Endothelial cell of umbilical vein (primary cell): ENCODE data around the gene CLCNKA.
A peak's percentile ranks its signal among the peaks of the same experiment; 100 is the strongest.

Experiments
- EZH2 ChIP-seq: IDR thresholded peaks from 2 replicates; pipeline ENCODE4 v1.6.1; 2012; ENCODE audit warnings: borderline replicate concordance, low read depth, mild to moderate bottlenecking, moderate library complexity, low read length, inconsistent platforms; ENCODE audit not compliant: severe bottlenecking
- FOS ChIP-seq: IDR thresholded peaks from 2 replicates; pipeline ENCODE4 v1.6.1; 2011; ENCODE audit warnings: mild to moderate bottlenecking, low read length, moderate library complexity, borderline replicate concordance; ENCODE audit not compliant: insufficient read depth
- MYC ChIP-seq: IDR thresholded peaks from one replicate; pipeline ENCODE4 v1.6.1; 2011; ENCODE audit warnings: mild to moderate bottlenecking, low read depth, low read length
- POLR2A ChIP-seq: IDR thresholded peaks from 2 replicates; pipeline ENCODE4 v1.6.1; 2012; ENCODE audit warnings: low read depth, mild to moderate bottlenecking, control low read depth, low read length
- POLR2AphosphoS5 ChIP-seq: IDR thresholded peaks from 2 replicates; pipeline ENCODE4 v1.6.1; 2012; ENCODE audit warnings: low read depth, mild to moderate bottlenecking, control low read depth, low read length, moderate library complexity; ENCODE audit not compliant: insufficient read depth
- TF ChIP-seq, protein P1 (sequence below), 2 donors: IDR thresholded peaks; 1 replicate in 1 of 2; 2 replicates in 1 of 2; pipeline ENCODE4 v1.5.1; 2011; ENCODE audit warnings: low read length in 2 of 2, mild to moderate bottlenecking in 2 of 2, moderate library complexity in 2 of 2, control low read depth in 1 of 2, inconsistent platforms in 1 of 2, low read depth in 1 of 2; ENCODE audit not compliant: insufficient read depth in 1 of 2; ENCODE audit errors: extremely low read depth in 1 of 2
- TF ChIP-seq, protein P2 (sequence below): IDR thresholded peaks from 2 replicates; pipeline ENCODE4 v1.6.1; 2011; ENCODE audit not compliant: insufficient read depth, insufficient read length

DNA sequence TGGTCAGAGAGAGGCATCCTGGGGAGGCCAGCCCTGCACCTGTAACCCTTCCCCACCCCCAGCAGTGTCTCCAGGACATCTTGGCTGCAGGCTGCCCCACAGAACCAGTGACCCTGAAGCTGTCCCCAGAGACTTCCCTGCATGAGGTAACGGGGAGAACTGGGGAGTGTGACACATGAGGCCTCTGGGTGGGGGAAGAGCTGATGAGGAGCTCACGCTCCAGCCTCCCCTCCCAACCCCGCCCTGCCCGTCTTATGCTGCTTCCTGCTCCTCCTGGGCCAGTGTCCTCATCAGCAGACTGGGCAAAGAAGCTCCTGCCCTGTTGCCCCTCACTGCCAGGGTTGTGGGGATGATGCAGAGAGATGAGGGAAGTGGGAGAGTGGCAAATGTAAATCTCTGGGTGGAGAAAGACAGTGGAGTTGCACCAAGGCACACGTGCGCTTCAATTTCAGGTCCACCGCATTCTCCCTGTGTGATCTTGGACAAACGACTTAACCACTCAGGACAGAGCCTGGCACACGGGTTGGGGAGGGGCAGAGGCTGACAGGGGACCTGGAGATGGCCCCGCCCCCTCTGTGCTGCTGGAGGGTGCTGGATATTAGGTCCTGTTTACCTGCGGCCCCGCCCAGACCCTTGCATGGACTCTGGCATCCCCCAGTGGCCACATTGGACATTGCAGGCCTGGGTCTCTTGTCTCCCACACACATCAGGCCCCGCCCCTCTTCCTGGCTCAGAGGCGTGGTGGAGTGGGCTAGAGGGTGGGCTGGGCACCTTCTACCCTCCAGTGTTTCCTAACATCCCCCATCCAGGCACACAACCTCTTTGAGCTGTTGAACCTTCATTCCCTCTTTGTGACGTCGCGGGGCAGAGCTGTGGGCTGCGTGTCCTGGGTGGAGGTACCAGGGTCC lies 34.0 kb downstream of the CLCNKA start:
- TF ChIP-seq, protein P1, sequence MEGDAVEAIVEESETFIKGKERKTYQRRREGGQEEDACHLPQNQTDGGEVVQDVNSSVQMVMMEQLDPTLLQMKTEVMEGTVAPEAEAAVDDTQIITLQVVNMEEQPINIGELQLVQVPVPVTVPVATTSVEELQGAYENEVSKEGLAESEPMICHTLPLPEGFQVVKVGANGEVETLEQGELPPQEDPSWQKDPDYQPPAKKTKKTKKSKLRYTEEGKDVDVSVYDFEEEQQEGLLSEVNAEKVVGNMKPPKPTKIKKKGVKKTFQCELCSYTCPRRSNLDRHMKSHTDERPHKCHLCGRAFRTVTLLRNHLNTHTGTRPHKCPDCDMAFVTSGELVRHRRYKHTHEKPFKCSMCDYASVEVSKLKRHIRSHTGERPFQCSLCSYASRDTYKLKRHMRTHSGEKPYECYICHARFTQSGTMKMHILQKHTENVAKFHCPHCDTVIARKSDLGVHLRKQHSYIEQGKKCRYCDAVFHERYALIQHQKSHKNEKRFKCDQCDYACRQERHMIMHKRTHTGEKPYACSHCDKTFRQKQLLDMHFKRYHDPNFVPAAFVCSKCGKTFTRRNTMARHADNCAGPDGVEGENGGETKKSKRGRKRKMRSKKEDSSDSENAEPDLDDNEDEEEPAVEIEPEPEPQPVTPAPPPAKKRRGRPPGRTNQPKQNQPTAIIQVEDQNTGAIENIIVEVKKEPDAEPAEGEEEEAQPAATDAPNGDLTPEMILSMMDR (IDR thresholded peaks at IDR 0.05; ENCODE audit: extremely low read depth in 1 of 2, insufficient read depth in 1 of 2, low read depth in 1 of 2, low read length in 2 of 2) = peak; percentile 77 to 95
- TF ChIP-seq POLR2AphosphoS5 = no peak
- TF ChIP-seq POLR2A = no peak
- TF ChIP-seq, protein P2, sequence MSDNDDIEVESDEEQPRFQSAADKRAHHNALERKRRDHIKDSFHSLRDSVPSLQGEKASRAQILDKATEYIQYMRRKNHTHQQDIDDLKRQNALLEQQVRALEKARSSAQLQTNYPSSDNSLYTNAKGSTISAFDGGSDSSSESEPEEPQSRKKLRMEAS = no peak
- no peak for TF ChIP-seq EZH2
- TF ChIP-seq MYC = no peak
- no peak for TF ChIP-seq FOS
